ENCODE data around the gene IHH. TPM values are rescaled to one million over a fixed set of nuclear protein-coding genes. Genes with fewer than 3 reads are reported as not detected.

Gene IHH
- polyA plus RNA-seq, 1 experiment, result 0.05 TPM

- ChIA-PET CTCF (interaction anchor here (0.7 to 13.7 kb wide), 28 partner anchors 10 to 239 kb away, joined by 3 to 211 read pairs (median 6); partner anchors contain the start of genes CFAP65 and NHEJ1), POLR2A (no interaction called here)
- no peak for TF ChIP-seq CTCF (IDR thresholded peaks at IDR 0.05; ENCODE audit: insufficient read depth, low read depth, low read length)
- Histone ChIP-seq H3K4me3 (ENCODE audit: low read depth, low read length) (no peak overlapping the region), H3K36me3 (ENCODE audit: control insufficient read depth, insufficient read depth, low read length) (no peaks in the 10 kb centered on the region), H3K27me3 (ENCODE audit: control insufficient read depth, insufficient read depth, low read length) (peaks cover 56% of the 10 kb centered on the region)
- no peak for DNase-seq (ENCODE audit: low read depth)
Measured at GRCh38 chr2:219058541-219059374, 2.0 kb downstream of the IHH start.

GRCh38 chr2:219057709-219058540 lies 2.8 kb downstream of the IHH start:
- no peak for DNase-seq (ENCODE audit: low read depth)
- H3K4me3 ChIP-seq (ENCODE audit: low read depth, low read length), result no peak overlapping the region

GRCh38 chr2:219056896-219057708 lies 3.6 kb downstream of the IHH start:
- no peak for TF ChIP-seq CTCF (IDR thresholded peaks at IDR 0.05; ENCODE audit: insufficient read depth, low read depth, low read length)
- DNase-seq (ENCODE audit: low read depth), result no peak
- CTCF ChIA-PET, result interaction anchor here (1.1 to 13.7 kb wide), 17 partner anchors 8 to 96 kb away, joined by 3 to 211 read pairs (median 13); partner anchors contain the start of genes CFAP65 and NHEJ1
- POLR2A ChIA-PET, result no interaction called here
- H3K27me3 ChIP-seq (ENCODE audit: control insufficient read depth, insufficient read depth, low read length), result peaks cover 48% of the 10 kb centered on the region
- H3K4me3 ChIP-seq (ENCODE audit: low read depth, low read length), result no peak overlapping the region
- H3K36me3 ChIP-seq (ENCODE audit: control insufficient read depth, insufficient read depth, low read length), result no peaks in the 10 kb centered on the region

More at GRCh38 chr2:219057709-219058540, 2.8 kb downstream of the IHH start:
- H3K27me3 ChIP-seq (ENCODE audit: control insufficient read depth, insufficient read depth, low read length), result peaks cover 52% of the 10 kb centered on the region
- POLR2A ChIA-PET, result no interaction called here
- no peaks in the 10 kb centered on the region for H3K36me3 ChIP-seq (ENCODE audit: control insufficient read depth, insufficient read depth, low read length)
- TF ChIP-seq CTCF (IDR thresholded peaks at IDR 0.05; ENCODE audit: insufficient read depth, low read depth, low read length), result peak; percentile 93
- CTCF ChIA-PET, result interaction anchor here (0.9 to 13.7 kb wide), 28 partner anchors 9 to 240 kb away, joined by 3 to 211 read pairs (median 6); partner anchors contain the start of genes CFAP65 and NHEJ1

GRCh38 chr2:219056176-219056895 lies 4.4 kb downstream of the IHH start:
- Histone ChIP-seq H3K4me3 (ENCODE audit: low read depth, low read length) (no peak overlapping the region), H3K36me3 (ENCODE audit: control insufficient read depth, insufficient read depth, low read length) (no peaks in the 10 kb centered on the region), H3K27me3 (ENCODE audit: control insufficient read depth, insufficient read depth, low read length) (peaks cover 48% of the 10 kb centered on the region)
- CTCF ChIA-PET, result interaction anchor here (1.3 to 13.7 kb wide), 6 partner anchors 10 to 97 kb away, joined by 3 to 211 read pairs (median 84); partner anchors contain the start of gene NHEJ1
- no peak for TF ChIP-seq CTCF (IDR thresholded peaks at IDR 0.05; ENCODE audit: insufficient read depth, low read depth, low read length)
- no peak for DNase-seq (ENCODE audit: low read depth)
- POLR2A ChIA-PET, result no interaction called here
